ENCODE measurements around the gene KIF6. TPM values are rescaled to one million over a fixed set of nuclear protein-coding genes. Genes with fewer than 3 reads are reported as not detected.

KIF6 gene
- polyA plus RNA-seq, 3 donors = not detected

DNA sequence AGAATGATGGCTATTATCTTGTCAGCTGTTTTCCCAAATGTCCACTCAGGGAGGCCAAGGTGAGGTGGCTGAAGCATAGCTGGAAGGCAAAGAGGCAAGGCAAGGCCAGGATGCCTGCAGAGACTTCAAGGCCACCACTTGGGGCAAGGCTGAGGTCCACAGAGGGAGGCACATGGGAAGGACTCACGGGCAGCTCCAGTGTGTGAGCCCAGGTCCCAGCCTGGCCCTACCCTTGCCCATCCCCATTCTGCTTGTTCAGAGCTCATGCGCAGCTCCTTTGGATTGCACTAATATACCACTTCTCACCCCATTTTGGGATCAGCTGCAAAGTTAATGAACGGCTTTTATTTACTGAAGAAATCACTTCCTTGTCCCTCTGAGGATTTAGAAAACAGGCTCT, 291.6 kb downstream of the KIF6 start:
- H3K4me1 Mint-ChIP-seq = peaks cover 14% of the 10 kb centered on the region
- peaks cover 0 to 8% (median 2%) of the 10 kb centered on the region in 7 donors for H3K9me3 Mint-ChIP-seq
- Histone ChIP-seq H3K27ac (ENCODE audit: low read depth in 1 of 2, low read length in 2 of 2) (no peak overlapping the region), H3K9me3 (replicated peaks in 1 of 2; ENCODE audit: control insufficient read depth in 1 of 2, insufficient read depth in 1 of 2, low read length in 2 of 2) (no peaks in the 10 kb centered on the region), H2AFZ (ENCODE audit: insufficient read depth, low read depth, low read length, poor library complexity, severe bottlenecking) (no peak overlapping the region), H3K4me2 (replicated peaks; ENCODE audit: extremely low read depth, low read length, poor library complexity, severe bottlenecking) (no peak overlapping the region), H3K4me1 (ENCODE audit: control insufficient read depth in 1 of 2, insufficient read depth in 2 of 2, low read length in 2 of 2) (no peaks in the 10 kb centered on the region), H3K36me3 (replicated peaks in 1 of 2; ENCODE audit: control insufficient read depth in 1 of 2, insufficient read depth in 2 of 2, low read length in 2 of 2) (no peaks in the 10 kb centered on the region), H3K4me3 (replicated peaks in 1 of 3; ENCODE audit: low read depth in 2 of 3, low read length in 3 of 3) (no peak overlapping the region), H4K20me1 (ENCODE audit: insufficient read depth, low read length) (no peaks in the 10 kb centered on the region), H3K9ac (ENCODE audit: insufficient read depth, low read length, poor library complexity, severe bottlenecking) (no peak overlapping the region), H3K79me2 (ENCODE audit: insufficient read depth, low read length) (no peaks in the 10 kb centered on the region), H3K27me3 (ENCODE audit: control insufficient read depth in 2 of 2, insufficient read depth in 2 of 2, low read length in 2 of 2) (no peaks in the 10 kb centered on the region)
- intact Hi-C loops (cut with micrococcal nuclease) = no loop called here
- 80% methylated on average over 3 of the region's 3 CpGs for WGBS (ENCODE audit: insufficient coverage)
- TF ChIP-seq, protein P1, sequence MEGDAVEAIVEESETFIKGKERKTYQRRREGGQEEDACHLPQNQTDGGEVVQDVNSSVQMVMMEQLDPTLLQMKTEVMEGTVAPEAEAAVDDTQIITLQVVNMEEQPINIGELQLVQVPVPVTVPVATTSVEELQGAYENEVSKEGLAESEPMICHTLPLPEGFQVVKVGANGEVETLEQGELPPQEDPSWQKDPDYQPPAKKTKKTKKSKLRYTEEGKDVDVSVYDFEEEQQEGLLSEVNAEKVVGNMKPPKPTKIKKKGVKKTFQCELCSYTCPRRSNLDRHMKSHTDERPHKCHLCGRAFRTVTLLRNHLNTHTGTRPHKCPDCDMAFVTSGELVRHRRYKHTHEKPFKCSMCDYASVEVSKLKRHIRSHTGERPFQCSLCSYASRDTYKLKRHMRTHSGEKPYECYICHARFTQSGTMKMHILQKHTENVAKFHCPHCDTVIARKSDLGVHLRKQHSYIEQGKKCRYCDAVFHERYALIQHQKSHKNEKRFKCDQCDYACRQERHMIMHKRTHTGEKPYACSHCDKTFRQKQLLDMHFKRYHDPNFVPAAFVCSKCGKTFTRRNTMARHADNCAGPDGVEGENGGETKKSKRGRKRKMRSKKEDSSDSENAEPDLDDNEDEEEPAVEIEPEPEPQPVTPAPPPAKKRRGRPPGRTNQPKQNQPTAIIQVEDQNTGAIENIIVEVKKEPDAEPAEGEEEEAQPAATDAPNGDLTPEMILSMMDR (IDR thresholded peaks at IDR 0.05) = no peak
- H3K27ac Mint-ChIP-seq = no peak overlapping the region
- peaks cover 0 to 5% (median 5%) of the 10 kb centered on the region in 3 donors for H3K27me3 Mint-ChIP-seq (ENCODE audit: low read depth in 3 of 3)
- no peak for DNase-seq
- no peak overlapping the region for H3K4me3 Mint-ChIP-seq
- H3K36me3 Mint-ChIP-seq = no peaks in the 10 kb centered on the region

- Histone ChIP-seq H3K4me3 (replicated peaks in 1 of 3; ENCODE audit: low read depth in 2 of 3, low read length in 3 of 3) (no peak overlapping the region), H3K9ac (ENCODE audit: insufficient read depth, low read length, poor library complexity, severe bottlenecking) (no peak overlapping the region), H3K4me2 (replicated peaks; ENCODE audit: extremely low read depth, low read length, poor library complexity, severe bottlenecking) (no peak overlapping the region), H3K36me3 (replicated peaks in 1 of 2; ENCODE audit: control insufficient read depth in 1 of 2, insufficient read depth in 2 of 2, low read length in 2 of 2) (no peaks in the 10 kb centered on the region), H3K27ac (ENCODE audit: low read depth in 1 of 2, low read length in 2 of 2) (no peak overlapping the region), H3K9me3 (replicated peaks in 1 of 2; ENCODE audit: control insufficient read depth in 1 of 2, insufficient read depth in 1 of 2, low read length in 2 of 2) (no peaks in the 10 kb centered on the region), H4K20me1 (ENCODE audit: insufficient read depth, low read length) (no peaks in the 10 kb centered on the region), H3K27me3 (ENCODE audit: control insufficient read depth in 2 of 2, insufficient read depth in 2 of 2, low read length in 2 of 2) (no peaks in the 10 kb centered on the region), H2AFZ (ENCODE audit: insufficient read depth, low read depth, low read length, poor library complexity, severe bottlenecking) (no peak overlapping the region), H3K4me1 (ENCODE audit: control insufficient read depth in 1 of 2, insufficient read depth in 2 of 2, low read length in 2 of 2) (no peaks in the 10 kb centered on the region), H3K79me2 (ENCODE audit: insufficient read depth, low read length) (no peaks in the 10 kb centered on the region)
- H3K4me3 Mint-ChIP-seq = no peak overlapping the region
- peaks cover 0 to 5% (median 5%) of the 10 kb centered on the region in 3 donors for H3K27me3 Mint-ChIP-seq (ENCODE audit: low read depth in 3 of 3)
- DNase-seq = no peak
- no peaks in the 10 kb centered on the region for H3K36me3 Mint-ChIP-seq
- intact Hi-C loops (cut with micrococcal nuclease) = no loop called here
- H3K27ac Mint-ChIP-seq = no peak overlapping the region
- H3K9me3 Mint-ChIP-seq = peaks cover 0 to 8% (median 2%) of the 10 kb centered on the region in 7 donors
- H3K4me1 Mint-ChIP-seq = peaks cover 14% of the 10 kb centered on the region
- TF ChIP-seq, protein P1 (IDR thresholded peaks at IDR 0.05) = no peak
- WGBS (ENCODE audit: insufficient coverage) = 95% methylated on average over 3 of the region's 11 CpGs
Observed at GRCh38 chr6:39432330-39433025, 292.7 kb downstream of the KIF6 start.

Measured in CD14-positive monocyte (primary cell).